Left hindlimb (tissue), 1 donor: ENCODE measurements around the gene STARD10.
"Not testable (repeated sequence)": the region's sequence is repeated elsewhere in the genome, so short reads cannot be mapped to it uniquely, and the experiment has no call there.

Source experiments
- DNase-seq: peaks from one replicate; pipeline ENCODE4 v3.0.0-alpha.2; 2018

STARD10 gene

DNA sequence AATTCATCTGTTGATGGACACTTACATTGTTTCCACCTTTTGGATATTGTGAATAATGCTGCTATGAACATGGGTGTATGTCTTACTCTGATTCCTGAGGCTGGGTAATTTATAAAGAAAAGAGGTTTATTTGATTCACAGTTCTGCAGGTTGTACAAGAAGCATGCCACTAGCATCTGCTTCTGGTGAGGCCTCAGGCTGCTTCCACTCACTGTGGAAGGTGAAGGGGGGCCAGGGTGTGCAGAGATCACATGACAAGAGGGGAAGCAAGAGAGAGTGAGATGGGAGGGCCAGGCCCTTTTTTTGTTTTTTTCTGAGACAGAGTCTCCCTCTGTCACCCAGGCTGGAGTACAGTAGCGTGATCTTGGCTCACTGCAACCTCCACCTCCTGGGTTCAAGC lies 12.5 kb upstream of the STARD10 start:
- not testable (repeated sequence) for DNase-seq

DNA sequence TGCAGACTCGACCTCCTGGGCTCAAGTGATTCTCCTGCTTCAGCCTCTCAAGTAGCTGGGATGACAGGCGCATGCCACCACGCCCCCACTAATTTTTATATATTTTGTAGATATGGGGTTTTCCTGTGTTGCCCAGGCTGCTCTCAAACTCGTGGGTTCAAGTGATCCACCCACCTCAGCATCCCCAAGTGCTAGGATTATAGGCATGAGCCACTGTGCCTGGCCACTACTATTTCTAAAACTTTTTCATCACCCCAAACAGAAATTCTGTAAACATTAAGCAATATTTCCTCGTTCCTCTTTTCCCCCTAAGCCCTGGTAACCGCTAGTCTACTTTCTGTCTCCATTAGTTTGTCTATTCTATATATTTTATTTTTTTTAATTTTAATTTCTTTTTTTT lies 11.4 kb upstream of the STARD10 start:
- no peak for DNase-seq

DNA sequence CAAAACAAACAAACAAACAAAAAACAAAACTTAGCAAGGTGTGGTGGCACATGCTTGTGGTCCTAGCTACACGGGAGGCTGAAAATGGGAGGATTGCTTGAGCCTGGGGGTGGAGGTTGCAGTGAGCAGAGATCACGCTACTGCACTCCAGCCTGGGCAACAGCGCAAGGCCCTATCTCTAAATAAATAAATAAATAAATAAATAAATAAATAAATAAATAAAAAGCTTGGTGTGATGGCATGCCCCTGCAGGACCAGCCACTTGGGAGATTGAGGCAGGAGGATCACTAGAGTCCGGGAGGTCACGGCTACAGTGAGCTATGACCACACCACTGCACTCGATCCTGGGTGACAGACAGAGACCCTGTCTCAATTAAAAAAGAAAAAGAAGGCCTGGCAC lies 9.0 kb upstream of the STARD10 start:
- DNase-seq = no peak

DNA sequence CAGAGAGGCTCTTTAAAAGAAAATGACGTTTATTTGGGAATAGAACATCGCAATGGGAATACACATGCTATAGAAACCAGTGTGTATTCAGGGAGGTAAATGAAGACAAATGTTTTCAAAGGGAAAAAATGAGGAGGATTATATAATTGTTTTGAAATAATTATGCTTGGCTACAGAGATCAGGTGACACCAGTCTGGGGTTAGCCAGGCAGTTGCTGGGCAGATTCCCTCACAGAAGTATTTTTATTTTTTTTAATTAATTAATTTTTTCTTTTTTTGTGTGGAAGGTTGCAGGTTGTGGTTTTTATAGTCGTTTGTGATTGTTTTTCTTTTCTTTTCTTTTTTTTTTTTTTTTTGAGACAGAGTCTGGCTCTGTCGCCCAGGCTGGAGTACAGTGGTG lies 5.6 kb upstream of the STARD10 start:
- no peak for DNase-seq

DNA sequence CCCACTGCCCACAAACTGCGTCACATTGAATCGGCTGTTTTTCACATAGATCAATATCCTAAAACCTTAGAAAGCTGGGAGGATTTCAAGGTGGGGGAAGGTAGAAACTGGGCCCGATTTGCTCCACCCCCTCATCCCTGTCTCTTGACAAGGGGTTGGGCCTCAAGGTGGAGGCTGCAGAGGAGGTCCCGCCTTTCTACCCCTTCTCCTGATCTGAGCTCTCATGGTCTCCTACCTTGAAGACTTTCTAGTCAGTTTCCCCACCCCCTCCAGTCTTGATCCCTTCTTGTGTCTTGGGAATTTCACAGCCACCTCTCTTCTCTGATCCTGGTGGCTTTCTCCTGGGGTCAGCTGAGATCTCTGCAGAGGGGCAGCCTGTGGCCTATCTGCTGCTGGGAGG lies 4.5 kb upstream of the STARD10 start:
- no peak for DNase-seq

DNA sequence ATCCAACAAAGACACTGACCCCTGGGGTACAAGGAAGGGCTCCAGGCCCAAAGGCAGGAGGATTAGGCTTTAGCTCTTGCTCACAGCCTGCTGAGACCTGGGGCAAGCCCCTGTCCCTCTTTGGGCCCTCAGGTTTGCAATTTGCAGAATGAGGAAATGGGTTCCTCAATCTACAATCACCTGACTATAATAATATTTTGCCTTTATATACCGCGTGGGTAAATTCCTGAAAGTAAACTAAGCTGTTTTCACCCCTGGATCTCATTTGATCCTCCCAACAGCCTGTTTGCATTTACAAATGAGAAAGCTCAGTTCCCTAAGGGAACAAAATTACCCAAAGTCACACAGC lies 797 bp downstream of the STARD10 start:
- no peak for DNase-seq

DNA sequence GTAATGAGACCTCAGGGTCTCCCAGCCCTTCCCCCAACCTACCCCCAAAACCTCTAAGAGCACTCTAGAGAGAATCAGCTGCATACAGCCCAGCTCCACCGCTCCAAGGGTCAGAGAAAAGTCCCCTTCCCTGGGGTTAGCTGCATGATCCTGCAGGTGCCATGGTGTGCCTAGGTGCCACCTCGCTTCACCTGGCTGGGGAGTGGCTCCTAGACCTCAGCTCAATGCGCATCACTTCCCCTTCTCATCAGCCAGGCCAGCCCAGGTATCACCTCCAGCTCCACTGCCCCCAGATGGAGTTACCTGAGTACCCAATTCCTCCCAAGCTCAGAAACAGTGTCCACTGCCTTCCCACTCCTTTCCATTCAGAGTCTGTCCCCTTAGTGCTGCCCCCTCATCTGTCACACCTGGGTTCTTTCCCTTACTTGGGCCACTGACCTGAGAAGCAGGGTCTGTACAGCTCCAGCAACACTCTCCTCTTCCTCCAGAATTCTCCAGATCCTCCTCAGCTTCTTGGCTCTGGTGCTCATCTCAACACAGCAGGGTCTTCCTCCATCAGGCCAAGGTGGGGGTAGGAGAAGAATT lies 1.3 kb downstream of the STARD10 start:
- DNase-seq = no peak

DNA sequence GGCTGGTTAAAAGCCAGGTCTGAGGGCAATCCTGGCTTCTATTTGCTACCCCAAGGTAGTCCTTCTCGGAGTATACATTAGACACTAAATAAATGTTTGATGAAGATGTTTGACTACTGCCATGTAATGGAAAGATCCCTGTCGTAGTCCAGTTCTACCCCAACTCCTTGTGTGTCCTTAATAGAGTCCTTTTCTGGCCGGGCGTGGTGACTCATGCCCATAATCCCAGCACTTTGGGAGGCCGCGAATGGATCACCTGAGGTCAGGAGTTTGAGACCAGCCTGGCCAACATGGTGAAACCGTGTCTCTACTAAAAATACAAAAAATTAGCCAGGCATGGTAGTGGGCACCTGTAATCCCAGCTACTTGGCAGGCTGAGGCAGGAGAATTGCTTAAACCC lies 2.6 kb downstream of the STARD10 start:
- DNase-seq = not testable (repeated sequence)

DNA sequence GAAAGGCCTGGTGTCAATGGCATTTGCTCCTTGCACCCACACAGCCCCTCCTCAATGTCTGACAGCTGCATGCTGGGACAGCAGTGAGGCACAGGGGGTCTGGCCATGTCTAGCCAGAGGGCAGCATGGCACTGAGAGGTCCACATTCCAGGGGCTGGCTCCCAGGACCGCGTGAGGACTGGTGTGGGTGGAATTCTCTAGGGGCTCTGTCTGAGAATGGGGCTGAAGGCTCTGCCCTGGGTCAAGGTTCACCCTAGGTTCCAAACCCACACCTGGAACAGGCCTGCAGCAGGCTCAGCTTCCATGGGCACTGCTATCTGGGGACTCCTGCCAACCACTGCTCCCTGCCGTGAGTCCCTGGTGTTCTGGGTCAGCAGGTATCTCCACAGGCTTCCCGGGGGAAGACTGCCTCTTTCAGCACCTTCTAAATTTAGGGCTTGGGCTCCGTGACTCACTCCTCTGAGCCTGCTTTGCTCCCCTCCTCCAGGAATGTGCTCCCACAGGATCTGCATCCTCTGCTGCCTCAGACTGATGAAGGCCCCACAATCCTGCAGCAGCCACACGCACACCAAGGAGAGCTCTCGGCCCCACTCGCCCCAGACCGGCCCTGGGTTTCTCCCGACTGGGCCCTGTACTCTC lies 4.2 kb downstream of the STARD10 start:
- DNase-seq = no peak

DNA sequence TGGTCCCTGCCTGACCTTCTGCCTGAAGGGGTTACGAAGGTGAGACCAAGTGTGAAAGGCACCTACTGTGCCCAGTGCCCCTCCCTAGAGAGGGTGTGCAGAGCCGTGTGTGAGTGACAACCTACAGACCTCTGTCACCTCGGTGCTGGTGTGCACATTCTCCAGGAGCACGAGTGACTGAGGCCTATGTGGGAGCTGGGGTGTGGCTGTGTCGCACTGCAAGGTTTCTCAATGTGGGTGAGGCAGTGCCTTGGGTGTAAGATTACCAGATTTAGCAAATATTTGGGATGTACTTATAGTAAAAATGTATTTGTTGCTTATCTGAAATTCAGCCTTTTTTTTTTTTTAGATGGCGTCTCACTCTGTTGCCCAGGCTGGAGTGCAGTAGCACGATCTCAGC lies 5.6 kb downstream of the STARD10 start:
- no peak for DNase-seq

DNA sequence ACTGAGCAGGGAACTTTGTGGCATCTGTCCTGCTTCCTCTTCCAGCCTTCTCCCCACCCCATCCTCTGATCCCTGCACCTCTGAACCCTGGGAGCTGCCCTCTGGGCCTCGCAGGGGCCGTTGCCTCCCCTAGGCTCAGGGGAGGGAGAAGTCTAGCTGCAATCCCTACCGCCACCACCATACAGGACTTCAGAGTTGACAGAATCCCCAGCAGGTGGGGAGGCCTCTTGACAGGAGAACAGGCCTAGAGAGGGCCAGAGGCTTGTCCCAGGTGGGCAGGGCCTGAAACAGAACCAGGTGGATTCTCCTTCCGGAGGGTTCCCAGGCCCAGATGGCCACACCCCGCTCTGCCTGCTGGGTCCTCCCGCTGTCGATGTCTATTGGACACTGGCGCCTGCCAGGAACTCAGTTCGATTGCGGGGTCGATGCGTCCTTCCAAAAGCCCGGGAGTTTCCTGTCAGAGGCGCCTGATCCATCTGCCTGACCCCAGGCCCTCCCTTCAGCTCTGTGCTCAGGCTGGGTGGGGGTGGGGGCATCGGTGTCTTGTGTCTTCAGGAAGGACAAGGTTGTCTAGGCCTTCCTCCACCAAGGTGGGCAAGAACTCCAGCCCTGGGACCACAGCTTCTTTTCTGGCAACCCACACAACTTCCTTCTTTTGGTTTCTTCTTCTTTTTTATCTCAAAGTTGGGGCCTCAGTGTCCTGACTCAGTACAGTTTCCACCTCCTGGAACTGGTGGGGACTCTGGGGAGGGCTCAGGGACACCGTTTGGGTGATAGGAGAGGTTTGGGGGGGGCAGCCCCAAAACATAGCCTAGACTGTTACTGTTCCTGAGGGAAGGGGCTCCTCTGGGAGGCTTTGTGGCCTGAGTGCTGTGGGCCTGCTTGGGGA lies 6.4 kb downstream of the STARD10 start:
- DNase-seq = no peak

DNA sequence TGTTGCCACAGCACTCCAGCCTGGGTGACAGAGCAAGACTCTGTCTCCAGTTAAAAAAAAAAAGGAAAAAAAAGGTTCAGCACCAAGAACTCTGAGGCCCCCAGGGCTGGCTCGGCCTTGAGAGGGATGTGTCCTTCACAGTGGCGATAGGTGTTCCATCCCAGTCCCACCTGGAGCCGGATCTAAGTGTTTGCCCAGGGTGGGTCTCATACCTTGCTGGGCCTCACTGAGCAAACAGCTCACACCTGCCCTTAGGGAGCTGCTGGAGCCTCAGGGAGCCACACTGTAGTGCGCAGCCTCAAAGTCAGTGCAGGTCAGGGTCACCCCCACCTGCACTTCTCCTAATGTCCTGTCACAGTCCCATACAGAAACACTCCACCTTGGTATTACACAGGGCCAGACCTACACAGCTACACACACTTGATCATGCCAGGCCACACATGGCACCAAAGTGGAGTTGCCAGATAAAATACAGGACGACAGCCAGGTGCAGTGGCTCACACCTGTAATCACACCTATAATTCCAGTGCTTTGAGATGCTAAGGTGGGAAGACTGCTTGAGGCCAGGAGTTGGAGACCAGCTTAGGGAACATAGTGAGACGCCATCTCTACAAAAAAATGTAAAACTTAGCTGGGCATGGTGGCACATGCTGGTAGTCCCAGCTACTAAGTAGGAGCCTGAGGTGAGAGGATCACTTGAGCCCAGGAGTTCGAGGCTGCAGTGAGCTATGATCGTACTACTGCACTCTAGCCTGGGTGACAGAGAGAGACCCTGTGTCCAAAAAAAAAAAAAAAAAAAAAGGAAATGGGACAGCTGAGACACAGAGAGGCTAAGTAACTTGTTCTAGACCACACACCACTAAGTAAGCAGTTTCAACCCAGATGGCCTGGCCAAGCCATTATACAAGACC lies 7.3 kb downstream of the STARD10 start:
- DNase-seq = no peak

DNA sequence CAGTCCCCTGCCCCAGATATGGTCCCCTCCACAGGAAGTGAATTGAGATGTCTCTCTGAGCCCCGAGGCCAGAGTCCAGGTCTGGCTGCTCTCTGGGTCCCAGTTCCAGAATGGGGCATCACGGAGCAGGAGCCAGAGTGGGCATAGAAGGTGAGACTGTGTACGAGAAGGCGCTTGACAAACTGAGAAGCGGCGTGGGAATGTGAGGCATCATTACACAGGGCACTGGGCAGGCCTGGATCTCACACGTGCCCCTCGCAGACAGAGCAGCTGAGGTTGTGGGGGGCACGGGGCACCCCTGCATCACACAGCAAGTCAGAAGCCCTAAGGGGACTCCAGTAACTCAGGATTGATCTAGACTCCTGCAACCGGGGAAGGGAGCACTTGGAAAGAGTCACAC lies 9.2 kb downstream of the STARD10 start:
- DNase-seq = no peak

DNA sequence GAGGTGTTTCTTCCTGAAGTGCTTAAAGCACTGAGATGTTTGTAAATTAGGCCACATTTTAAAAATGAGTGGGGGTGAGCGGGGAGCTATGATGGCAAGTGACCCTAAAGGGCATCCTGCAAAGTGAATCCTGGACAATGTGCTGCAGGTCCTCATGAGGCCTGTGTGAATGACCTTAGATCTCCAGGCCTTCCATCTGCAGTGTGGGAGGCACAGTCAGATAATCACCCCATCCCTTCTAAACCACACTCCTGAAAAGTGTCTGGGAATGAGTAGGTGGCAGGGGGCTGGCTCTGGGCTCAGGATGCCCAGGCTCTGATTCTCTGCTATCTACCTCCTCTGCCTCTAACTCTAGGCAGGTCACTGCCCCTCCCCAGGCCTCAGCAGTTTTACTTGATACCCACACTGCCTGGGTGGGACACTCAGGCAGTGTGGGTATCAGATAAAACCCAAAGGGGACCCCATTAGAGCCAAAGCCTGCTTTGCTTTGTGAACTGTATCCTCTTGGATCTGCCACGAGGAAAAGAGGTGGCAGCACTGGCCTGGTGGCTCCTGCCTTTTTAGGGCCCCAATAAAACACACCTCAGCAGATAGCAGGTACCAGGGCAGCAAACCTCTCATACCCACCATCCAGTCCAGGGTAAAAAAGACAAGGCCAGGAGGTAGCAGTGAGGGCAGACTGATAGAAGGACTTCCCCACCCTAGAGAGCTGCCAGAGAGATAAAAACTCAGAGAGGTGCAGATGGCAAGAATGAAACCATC lies 10.5 kb downstream of the STARD10 start:
- no peak for DNase-seq

DNA sequence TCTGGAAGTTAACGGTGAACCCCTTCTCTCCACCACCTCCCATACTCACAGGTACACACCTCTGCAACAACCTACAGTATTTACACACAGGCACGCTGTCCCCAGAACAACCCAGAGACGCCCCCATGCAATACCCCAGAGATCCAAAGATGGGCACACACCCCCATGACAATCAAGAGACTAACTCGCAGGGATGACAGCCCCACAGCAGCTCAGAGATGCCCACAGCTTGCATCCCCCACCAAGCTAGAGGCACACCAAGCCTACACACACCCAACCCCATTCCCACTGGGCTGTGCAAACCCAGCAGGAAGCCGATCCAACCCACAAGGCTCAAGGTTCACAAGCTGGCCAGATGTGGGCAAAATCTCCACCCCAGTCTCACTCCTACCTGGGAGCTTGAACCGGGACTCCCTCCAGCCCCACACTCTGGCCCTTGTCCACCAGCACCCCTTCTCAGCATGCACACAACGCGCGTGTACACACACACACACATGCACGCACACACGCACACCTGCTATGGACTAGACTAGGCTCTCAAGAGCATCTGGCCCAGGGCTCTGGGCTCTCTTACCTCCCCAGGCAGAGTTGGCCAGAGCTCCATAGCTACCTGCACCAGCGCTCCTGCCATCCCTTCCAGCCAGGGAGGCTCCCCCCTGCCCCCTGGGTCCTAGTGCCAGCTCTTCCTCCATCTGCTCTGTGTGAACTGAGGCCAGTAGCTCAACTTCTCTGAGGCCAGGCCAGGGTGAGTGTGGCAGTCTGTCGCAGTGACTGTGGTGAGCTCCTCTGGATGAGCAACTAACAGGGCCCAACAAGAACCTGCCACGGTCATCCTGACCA lies 11.5 kb downstream of the STARD10 start:
- no peak for DNase-seq

DNA sequence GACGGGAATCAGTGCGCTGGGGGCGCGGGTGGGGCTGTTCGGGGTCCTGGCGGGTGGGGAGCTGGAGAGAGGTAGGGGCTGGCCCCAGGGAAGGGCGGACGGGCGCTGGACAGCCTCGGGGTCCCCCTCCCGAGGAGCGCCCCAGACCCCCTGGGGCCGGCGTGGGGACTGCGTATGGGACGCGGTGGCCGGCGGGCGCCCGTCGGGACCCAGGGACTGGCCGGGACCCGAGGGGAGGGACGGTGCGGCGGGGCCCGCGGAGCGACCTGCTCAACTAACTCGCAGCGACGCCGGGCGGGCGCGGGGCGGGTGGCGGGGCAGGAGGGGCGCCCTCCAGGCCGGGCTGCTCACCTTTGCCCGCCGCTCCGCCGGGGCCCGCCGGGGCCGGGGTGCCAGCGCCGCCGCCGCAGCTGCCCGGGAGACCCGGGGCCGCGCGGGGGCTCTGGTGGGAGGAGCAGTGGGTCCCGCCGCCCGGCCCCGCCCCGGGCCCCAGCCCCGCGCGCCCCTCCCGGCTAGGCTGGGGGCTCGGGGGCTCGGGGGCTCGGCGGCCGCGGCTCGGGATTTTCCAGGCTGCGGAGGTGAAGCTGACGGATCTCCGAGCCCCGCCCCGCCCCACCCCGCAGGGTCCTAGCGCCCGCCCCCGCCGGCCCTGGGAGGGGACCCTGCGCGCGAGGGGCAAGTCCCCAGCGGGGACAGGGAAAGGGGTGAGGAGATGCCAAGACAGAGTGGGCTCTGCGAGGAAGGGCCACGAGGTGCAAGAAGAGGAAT lies 12.3 kb downstream of the STARD10 start:
- peak; percentile 63 for DNase-seq

DNA sequence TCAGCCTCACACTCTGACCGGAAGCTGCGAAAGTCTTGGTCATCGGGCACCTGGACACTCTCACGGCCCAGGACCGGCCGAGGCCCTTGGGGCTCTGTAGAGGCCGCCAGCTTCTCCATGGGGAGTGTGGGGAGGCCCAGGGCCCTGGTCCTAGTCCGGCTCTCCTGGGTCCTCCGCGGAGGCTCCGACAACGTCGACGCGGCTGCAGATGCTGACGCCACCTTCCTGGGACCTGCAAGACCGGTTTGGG lies 12.9 kb downstream of the STARD10 start:
- no peak for DNase-seq

DNA sequence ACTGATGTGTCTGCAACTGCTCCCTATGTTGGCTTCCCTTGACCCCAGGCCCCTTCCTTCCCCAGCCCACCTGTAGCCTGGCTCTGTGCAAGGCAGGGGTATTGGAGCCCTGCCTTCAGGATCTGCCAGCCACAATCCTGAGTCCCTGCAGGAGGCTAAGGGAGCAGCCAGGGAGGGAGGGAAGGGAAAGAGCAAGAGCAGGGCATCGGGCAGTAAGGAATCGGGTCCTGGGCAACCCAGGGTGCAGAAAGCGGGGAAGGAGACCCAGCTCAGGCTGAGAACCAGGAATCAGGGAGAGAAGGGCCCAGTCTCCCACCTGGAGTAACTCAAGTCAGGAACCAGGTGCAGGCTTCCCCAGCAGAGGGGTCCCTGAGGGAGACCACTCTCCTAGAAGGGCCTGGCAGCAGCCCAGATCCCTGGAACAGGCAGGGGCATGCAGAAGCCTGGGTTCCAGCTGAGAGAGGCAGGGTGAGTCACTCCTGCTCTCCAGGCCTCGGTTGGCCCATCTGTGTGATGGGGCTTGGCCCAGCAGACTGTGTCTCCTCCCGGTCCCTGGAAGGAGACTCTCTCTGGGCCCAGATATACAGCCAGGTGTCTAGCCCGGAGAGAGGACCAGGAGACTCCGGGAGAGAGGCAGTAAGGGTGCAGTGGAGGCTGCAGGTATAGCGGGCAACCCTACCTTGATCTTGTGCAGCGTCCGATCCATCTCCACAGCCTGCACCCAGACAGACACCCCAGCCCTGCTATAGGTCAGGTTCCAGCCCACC lies 13.4 kb downstream of the STARD10 start:
- no peak for DNase-seq

DNA sequence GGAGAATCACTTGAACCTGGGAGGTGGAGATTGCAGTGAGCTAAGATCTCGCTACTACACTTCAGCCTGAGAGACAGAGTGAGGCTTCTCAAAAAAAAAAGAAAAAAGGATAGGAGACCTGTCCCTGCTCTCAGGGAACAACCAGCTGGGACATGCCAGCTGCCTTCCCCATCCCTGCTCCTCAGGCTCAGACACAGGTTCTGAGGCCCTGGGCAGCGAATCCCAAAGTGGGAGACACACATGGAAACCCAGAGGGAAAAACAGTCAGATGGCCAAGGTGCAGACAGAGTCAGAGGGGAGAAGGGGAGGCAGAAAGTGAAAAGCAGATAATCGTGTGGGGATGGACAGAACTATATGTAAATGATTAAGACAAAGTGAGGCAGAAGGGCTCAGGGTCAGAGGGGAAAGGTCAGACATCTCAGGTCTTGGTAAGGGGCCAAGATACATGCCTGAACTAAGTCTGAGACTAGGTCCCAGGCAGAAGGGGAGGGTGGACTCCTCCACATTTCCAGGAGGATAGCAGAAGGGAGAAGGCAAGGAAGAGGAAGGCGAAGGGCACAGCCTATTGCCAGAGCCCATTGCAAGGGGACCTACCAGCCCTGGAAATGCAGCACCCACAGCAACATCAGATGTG lies 14.2 kb downstream of the STARD10 start:
- DNase-seq = no peak
